GM23338 (cell line): ENCODE measurements around the gene COL24A1. TPM values are rescaled to one million over a fixed set of nuclear protein-coding genes. Genes with fewer than 3 reads are reported as not detected.

Experiments used
- ATAC-seq: fragments of 200-7000 bp; cut with Tn5 transposase; 3 replicates; pipeline ENCODE4 v1.9.1; 2020
- DNase-seq: peaks from one replicate; pipeline ENCODE4 v3.0.0-alpha.2; 2015; ENCODE audit warnings: low spot score
- H2AFZ ChIP-seq: fragments of 200-600 bp; sonication (generic); 2 replicates; pipeline ENCODE4 v1.8.0; 2016; ENCODE audit warnings: antibody characterized with exemption, mild to moderate bottlenecking, moderate library complexity
- H3F3A ChIP-seq: fragments of 200-600 bp; sonication (generic); replicated peaks from 2 replicates; pipeline ENCODE4 v1.8.0; 2017; ENCODE audit warnings: antibody characterized with exemption, mixed run types, low read depth
- H3K27ac ChIP-seq: fragments of 200-600 bp; sonication (generic); 2 replicates; pipeline ENCODE4 v1.6.1; 2016; ENCODE audit warnings: low read depth
- H3K27me3 ChIP-seq: fragments of 200-600 bp; sonication (generic); 2 replicates; pipeline ENCODE4 v1.8.0; 2016; ENCODE audit warnings: mild to moderate bottlenecking, mixed run types, moderate library complexity; ENCODE audit not compliant: insufficient read depth
- H3K36me3 ChIP-seq: fragments of 200-600 bp; sonication (generic); 2 replicates; pipeline ENCODE4 v1.8.0; 2016; ENCODE audit warnings: mild to moderate bottlenecking; ENCODE audit not compliant: insufficient read depth
- H3K4me1 ChIP-seq: fragments of 200-600 bp; sonication (generic); 2 replicates; pipeline ENCODE4 v1.8.0; 2016; ENCODE audit warnings: mild to moderate bottlenecking, moderate library complexity; ENCODE audit not compliant: insufficient read depth
- H3K4me2 ChIP-seq: fragments of 200-600 bp; sonication (generic); 2 replicates; pipeline ENCODE4 v1.7.1; 2017; ENCODE audit warnings: mixed run types
- H3K4me3 ChIP-seq: fragments of 200-600 bp; sonication (generic); 2 replicates; pipeline ENCODE4 v1.6.1; 2016; ENCODE audit warnings: mixed run types
- H3K79me2 ChIP-seq: fragments of 200-600 bp; sonication (generic); replicated peaks from 2 replicates; pipeline ENCODE4 v1.8.0; 2017; ENCODE audit warnings: mild to moderate bottlenecking; ENCODE audit not compliant: insufficient read depth
- H3K9me2 ChIP-seq: fragments of 200-600 bp; sonication (generic); 2 replicates; pipeline ENCODE4 v1.8.0; 2017; ENCODE audit not compliant: insufficient read depth
- H4K20me1 ChIP-seq: fragments of 200-600 bp; sonication (generic); replicated peaks from 2 replicates; pipeline ENCODE4 v1.8.0; 2017; ENCODE audit warnings: mild to moderate bottlenecking; ENCODE audit not compliant: insufficient read depth
- H3K27ac Mint-ChIP-seq: 2 replicates; pipeline ENCODE4 v1.8.0; 2020; ENCODE audit warnings: inconsistent platforms, mild to moderate bottlenecking, moderate library complexity, mixed read lengths
- H3K27me3 Mint-ChIP-seq: 3 replicates; pipeline ENCODE4 v1.8.0; 2022; ENCODE audit warnings: low read depth, mild to moderate bottlenecking, moderate library complexity, mixed read lengths, inconsistent platforms; ENCODE audit not compliant: insufficient read depth, poor library complexity
- H3K36me3 Mint-ChIP-seq: 3 replicates; pipeline ENCODE4 v1.8.0; 2021; ENCODE audit warnings: low read depth, mild to moderate bottlenecking, inconsistent platforms, moderate library complexity, mixed read lengths
- H3K4me1 Mint-ChIP-seq: 3 replicates; pipeline ENCODE4 v1.8.0; 2020; ENCODE audit warnings: mild to moderate bottlenecking, inconsistent platforms, mixed read lengths
- H3K4me3 Mint-ChIP-seq: 3 replicates; pipeline ENCODE4 v1.8.0; 2021; ENCODE audit warnings: moderate library complexity, mild to moderate bottlenecking, inconsistent platforms, mixed read lengths
- H3K9me3 Mint-ChIP-seq: 3 replicates; pipeline ENCODE4 v1.8.0; 2020; ENCODE audit warnings: moderate library complexity, mild to moderate bottlenecking, inconsistent platforms, mixed read lengths
- CREB1 ChIP-seq: fragments of 250-450 bp; sonication (Bioruptor Pico); IDR thresholded peaks from 2 replicates; pipeline ENCODE4 v1.5.0; 2020; ENCODE audit warnings: low read depth, mild to moderate bottlenecking, moderate library complexity
- CTCF ChIP-seq, 2 experiments: fragments of 200-600 bp in 1 of 2; sonication (generic) in 1 of 2; conservative IDR thresholded peaks; 2 replicates each; pipeline versions ENCODE4 v1.5.1 to v1.6.1; 2016 to 2017; ENCODE audit warnings: antibody characterized with exemption in 2 of 2, low read depth in 2 of 2, mild to moderate bottlenecking in 2 of 2, moderate library complexity in 1 of 2
- ETS1 ChIP-seq: IDR thresholded peaks from 2 replicates; pipeline ENCODE4 v1.6.1; 2016; ENCODE audit warnings: antibody characterized with exemption
- EZH2phosphoT487 ChIP-seq: fragments of 200-600 bp; sonication (generic); IDR thresholded peaks from one replicate; pipeline ENCODE4 v1.8.1; 2018; ENCODE audit warnings: antibody characterized with exemption; ENCODE audit not compliant: unreplicated experiment
- JUNB ChIP-seq: IDR thresholded peaks from one replicate; pipeline ENCODE4 v1.6.1; 2016; ENCODE audit warnings: antibody characterized with exemption; ENCODE audit not compliant: unreplicated experiment
- NANOG ChIP-seq: IDR thresholded peaks from 2 replicates; pipeline ENCODE4 v1.6.1; 2016; ENCODE audit warnings: antibody characterized with exemption, borderline replicate concordance
- POLR2AphosphoS5 ChIP-seq: IDR thresholded peaks from 2 replicates; pipeline ENCODE4 v1.6.1; 2016; ENCODE audit warnings: antibody characterized with exemption, low read depth
- REST ChIP-seq: IDR thresholded peaks from one replicate; pipeline ENCODE4 v1.6.1; 2018; ENCODE audit warnings: antibody characterized with exemption; ENCODE audit not compliant: unreplicated experiment
- STAT1 ChIP-seq: IDR thresholded peaks from one replicate; pipeline ENCODE4 v1.6.1; 2016; ENCODE audit warnings: antibody characterized with exemption; ENCODE audit not compliant: unreplicated experiment
- ZNF114 ChIP-seq: fragments of 250-450 bp; sonication (Bioruptor Pico); IDR thresholded peaks from 2 replicates; pipeline ENCODE4 v1.5.0; 2020; ENCODE audit warnings: mild to moderate bottlenecking, moderate library complexity
- ZNF331 ChIP-seq: fragments of 250-450 bp; sonication (Bioruptor Pico); IDR thresholded peaks from 2 replicates; pipeline ENCODE4 v1.5.0; 2020; ENCODE audit warnings: low read depth, mild to moderate bottlenecking, moderate library complexity
- polyA plus RNA-seq: library from polyadenylated mRNA; unstranded; fragments of >200 nt; fragmentation: Nextera tagmentation; extraction: Ambion mirVana; gene quantifications from 2 replicates; pipeline ENCODE4 v1.2.1, GENCODE V29; 2016
- total RNA-seq: library from RNA; depleted of rRNA; stranded (reverse); fragments of >200 nt; shearing (Covaris generic); gene quantifications from 2 replicates; pipeline ENCODE4 v1.2.3, GENCODE V29; 2014

COL24A1 gene
- total and polyA plus RNA-seq, 2 experiments from 2014 or later: 1.2 to 2.1 TPM

GRCh38 chr1:85894651-85895050 is 261.9 kb downstream of the COL24A1 start:
- Histone ChIP-seq H4K20me1 (no peaks in the 10 kb centered on the region), H3K36me3 (no peaks in the 10 kb centered on the region), H3K79me2 (no peaks in the 10 kb centered on the region), H3K27me3 (no peaks in the 10 kb centered on the region), H3K27ac (no peak overlapping the region), H3K4me3 (no peak overlapping the region), H3K9me2 (no peaks in the 10 kb centered on the region), H3K4me1 (no peaks in the 10 kb centered on the region), H3K4me2 (no peak overlapping the region), H3F3A (no peaks in the 10 kb centered on the region), H2AFZ (no peak overlapping the region)
- Mint-ChIP-seq H3K4me1 (no peaks in the 10 kb centered on the region), H3K9me3 (no peaks in the 10 kb centered on the region), H3K27me3 (peaks cover 2% of the 10 kb centered on the region), H3K27ac (no peak overlapping the region), H3K36me3 (no peaks in the 10 kb centered on the region), H3K4me3 (no peak overlapping the region)
- ATAC-seq: no peak
- DNase-seq: peak; percentile 66
- peak; percentile 63 to 66 for TF ChIP-seq CTCF (conservative IDR thresholded peaks at IDR 0.05; ENCODE audit: low read depth in 2 of 2)
- TF ChIP-seq ZNF114: no peak
- TF ChIP-seq CREB1 (CRISPR knock-in tag): no peak
- TF ChIP-seq JUNB: no peak
- no peak for TF ChIP-seq ETS1

- H4K20me1 ChIP-seq: no peaks in the 10 kb centered on the region
- no peaks in the 10 kb centered on the region for H3F3A ChIP-seq
- H3K27ac ChIP-seq: no peak overlapping the region
- no peak overlapping the region for H3K27ac Mint-ChIP-seq
- H3K4me2 ChIP-seq: no peak overlapping the region
- ATAC-seq: no peak
- H3K9me2 ChIP-seq: no peaks in the 10 kb centered on the region
- DNase-seq: no peak
- no peaks in the 10 kb centered on the region for H3K36me3 ChIP-seq
- H3K79me2 ChIP-seq: no peaks in the 10 kb centered on the region
- no peaks in the 10 kb centered on the region for H3K9me3 Mint-ChIP-seq
- H3K36me3 Mint-ChIP-seq: no peaks in the 10 kb centered on the region
- H3K4me1 Mint-ChIP-seq: no peaks in the 10 kb centered on the region
- no peaks in the 10 kb centered on the region for H3K4me1 ChIP-seq
- H3K27me3 ChIP-seq: no peaks in the 10 kb centered on the region
- peaks cover 2% of the 10 kb centered on the region for H3K27me3 Mint-ChIP-seq
- H3K4me3 Mint-ChIP-seq: no peak overlapping the region
- no peak overlapping the region for H3K4me3 ChIP-seq
- no peak overlapping the region for H2AFZ ChIP-seq
- TF ChIP-seq REST (no peak), CTCF (conservative IDR thresholded peaks at IDR 0.05; ENCODE audit: low read depth in 2 of 2) (no peak), ZNF331 (no peak), POLR2AphosphoS5 (no peak), NANOG (no peak), ZNF114 (no peak), EZH2phosphoT487 (no peak), STAT1 (no peak)
Measured at GRCh38 chr1:85892366-85892765, 264.2 kb downstream of the COL24A1 start.
